Measurements from ENCODE around the gene KRTAP19-4. TPM values are rescaled to one million over a fixed set of nuclear protein-coding genes. Genes with fewer than 3 reads are reported as not detected.

KRTAP19-4 gene
- total RNA-seq, 1 experiment from 2014 or later, result not detected

Other genes starting within 250 kb of the KRTAP19-4 start
- not detected in 2 replicates for gene KRTAP24-1, start 214.2 kb downstream of the KRTAP19-4 start, total RNA-seq (2014; rRNA removed; shearing (Covaris generic); ENCODE audit: low replicate concordance)
- gene KRTAP25-1, start 207.7 kb downstream of the KRTAP19-4 start, total RNA-seq (2014; rRNA removed; shearing (Covaris generic); ENCODE audit: low replicate concordance), result not detected in 2 replicates
- gene KRTAP26-1, start 176.8 kb downstream of the KRTAP19-4 start, total RNA-seq (2014; rRNA removed; shearing (Covaris generic); ENCODE audit: low replicate concordance), result not detected in 2 replicates
- gene KRTAP27-1, start 159.5 kb downstream of the KRTAP19-4 start, total RNA-seq (2014; rRNA removed; shearing (Covaris generic); ENCODE audit: low replicate concordance), result not detected in 2 replicates
- gene KRTAP23-1, start 148.6 kb downstream of the KRTAP19-4 start, total RNA-seq (2014; rRNA removed; shearing (Covaris generic); ENCODE audit: low replicate concordance), result not detected in 2 replicates
- gene KRTAP13-2, start 124.9 kb downstream of the KRTAP19-4 start, total RNA-seq (2014; rRNA removed; shearing (Covaris generic); ENCODE audit: low replicate concordance), result not detected in 2 replicates
- not detected in 2 replicates for gene KRTAP13-1, start 101.1 kb downstream of the KRTAP19-4 start, total RNA-seq (2014; rRNA removed; shearing (Covaris generic); ENCODE audit: low replicate concordance)
- gene KRTAP13-3, start 71.2 kb downstream of the KRTAP19-4 start, total RNA-seq (2014; rRNA removed; shearing (Covaris generic); ENCODE audit: low replicate concordance), result not detected in 2 replicates
- not detected in 2 replicates for gene KRTAP13-4, start 66.9 kb downstream of the KRTAP19-4 start, total RNA-seq (2014; rRNA removed; shearing (Covaris generic); ENCODE audit: low replicate concordance)
- gene KRTAP15-1, start 56.9 kb downstream of the KRTAP19-4 start, total RNA-seq (2014; rRNA removed; shearing (Covaris generic); ENCODE audit: low replicate concordance), result not detected in 2 replicates
- not detected in 2 replicates for gene KRTAP19-1, start 16.8 kb downstream of the KRTAP19-4 start, total RNA-seq (2014; rRNA removed; shearing (Covaris generic); ENCODE audit: low replicate concordance)
- gene KRTAP19-2, start 9.7 kb downstream of the KRTAP19-4 start, total RNA-seq (2014; rRNA removed; shearing (Covaris generic); ENCODE audit: low replicate concordance), result not detected in 2 replicates
- not detected in 2 replicates for gene KRTAP19-3, start 5.2 kb downstream of the KRTAP19-4 start, total RNA-seq (2014; rRNA removed; shearing (Covaris generic); ENCODE audit: low replicate concordance)
- not detected in 2 replicates for gene KRTAP19-5, start 5.0 kb upstream of the KRTAP19-4 start, total RNA-seq (2014; rRNA removed; shearing (Covaris generic); ENCODE audit: low replicate concordance)
- not detected in 2 replicates for gene KRTAP19-6, start 44.7 kb upstream of the KRTAP19-4 start, total RNA-seq (2014; rRNA removed; shearing (Covaris generic); ENCODE audit: low replicate concordance)
- gene KRTAP19-7, start 64.1 kb upstream of the KRTAP19-4 start, total RNA-seq (2014; rRNA removed; shearing (Covaris generic); ENCODE audit: low replicate concordance), result not detected in 2 replicates
- not detected in 2 replicates for gene KRTAP22-2, start 93.2 kb upstream of the KRTAP19-4 start, total RNA-seq (2014; rRNA removed; shearing (Covaris generic); ENCODE audit: low replicate concordance)
- gene KRTAP6-3, start 95.3 kb upstream of the KRTAP19-4 start, total RNA-seq (2014; rRNA removed; shearing (Covaris generic); ENCODE audit: low replicate concordance), result not detected in 2 replicates
- gene KRTAP6-2, start 101.7 kb upstream of the KRTAP19-4 start, total RNA-seq (2014; rRNA removed; shearing (Covaris generic); ENCODE audit: low replicate concordance), result not detected in 2 replicates
- gene KRTAP22-1, start 103.9 kb upstream of the KRTAP19-4 start, total RNA-seq (2014; rRNA removed; shearing (Covaris generic); ENCODE audit: low replicate concordance), result not detected in 2 replicates
- gene KRTAP6-1, start 116.8 kb upstream of the KRTAP19-4 start, total RNA-seq (2014; rRNA removed; shearing (Covaris generic); ENCODE audit: low replicate concordance), result not detected in 2 replicates
- not detected in 2 replicates for gene KRTAP20-1, start 119.3 kb upstream of the KRTAP19-4 start, total RNA-seq (2014; rRNA removed; shearing (Covaris generic); ENCODE audit: low replicate concordance)
- not detected in 2 replicates for gene KRTAP20-4, start 123.5 kb upstream of the KRTAP19-4 start, total RNA-seq (2014; rRNA removed; shearing (Covaris generic); ENCODE audit: low replicate concordance)
- gene KRTAP20-2, start 138.0 kb upstream of the KRTAP19-4 start, total RNA-seq (2014; rRNA removed; shearing (Covaris generic); ENCODE audit: low replicate concordance), result not detected in 2 replicates
- gene KRTAP20-3, start 145.7 kb upstream of the KRTAP19-4 start, total RNA-seq (2014; rRNA removed; shearing (Covaris generic); ENCODE audit: low replicate concordance), result not detected in 2 replicates
- not detected in 2 replicates for gene KRTAP21-3, start 221.6 kb upstream of the KRTAP19-4 start, total RNA-seq (2014; rRNA removed; shearing (Covaris generic); ENCODE audit: low replicate concordance)